GM10248 (cell line): ENCODE data around the gene PKIB.

Experiments used
- CTCF ChIA-PET: fragments of 300-600 bp; sonication (Branson Sonifier 250); formaldehyde crosslinking; extraction: SDS; loops from one replicate; lab custom pipeline; 2021; ENCODE audit warnings: antibody characterized with exemption; lab: Yijun Ruan, JAX
- POLR2A ChIA-PET: fragments of 350-650 bp; sonication (Branson Sonifier 250); formaldehyde crosslinking; extraction: SDS; loops from one replicate; lab custom pipeline; 2020; ENCODE audit warnings: antibody characterized with exemption; lab: Yijun Ruan, JAX
- DNase-seq: peaks from one replicate; pipeline ENCODE4 v3.0.0; 2012; ENCODE audit errors: extremely low spot score
- CTCF ChIP-seq: IDR thresholded peaks from 2 replicates; pipeline ENCODE4 v1.5.1; 2012; ENCODE audit warnings: mild to moderate bottlenecking, low read depth; ENCODE audit errors: extremely low read depth, missing control alignments, control extremely low read depth

The PKIB gene

GRCh38 chr6:122758927-122759334, 148.7 kb downstream of the PKIB start:
- ChIA-PET CTCF (interaction anchor here (0.7 to 1.4 kb wide), 2 partner anchors 10 to 36 kb away, joined by 3 read pairs; no protein-coding TSS in a partner anchor), POLR2A (no interaction called here)
- DNase-seq = no peak
- TF ChIP-seq CTCF = no peak

GRCh38 chr6:122760330-122760729, 150.1 kb downstream of the PKIB start:
- DNase-seq = no peak
- no peak for TF ChIP-seq CTCF
- CTCF ChIA-PET = no interaction called here
- POLR2A ChIA-PET = no interaction called here

- no peak for DNase-seq
- POLR2A ChIA-PET = no interaction called here
- TF ChIP-seq CTCF = no peak
- CTCF ChIA-PET = no interaction called here
Observed at GRCh38 chr6:122766256-122766655, 156.1 kb downstream of the PKIB start.

- POLR2A ChIA-PET = no interaction called here
- DNase-seq = no peak
- no peak for TF ChIP-seq CTCF
- CTCF ChIA-PET = interaction anchor here (1.3 kb wide), 1 partner anchor 19 kb away, joined by 3 read pairs; no protein-coding TSS in a partner anchor
Observed at GRCh38 chr6:122770835-122771601, 160.8 kb downstream of the PKIB start.

GRCh38 chr6:122772724-122773415, 162.7 kb downstream of the PKIB start:
- ChIA-PET CTCF (no interaction called here), POLR2A (no interaction called here)
- TF ChIP-seq CTCF = no peak
- DNase-seq = no peak
